ENCODE measurements around the gene FGFBP3.

FGFBP3 gene

DNA sequence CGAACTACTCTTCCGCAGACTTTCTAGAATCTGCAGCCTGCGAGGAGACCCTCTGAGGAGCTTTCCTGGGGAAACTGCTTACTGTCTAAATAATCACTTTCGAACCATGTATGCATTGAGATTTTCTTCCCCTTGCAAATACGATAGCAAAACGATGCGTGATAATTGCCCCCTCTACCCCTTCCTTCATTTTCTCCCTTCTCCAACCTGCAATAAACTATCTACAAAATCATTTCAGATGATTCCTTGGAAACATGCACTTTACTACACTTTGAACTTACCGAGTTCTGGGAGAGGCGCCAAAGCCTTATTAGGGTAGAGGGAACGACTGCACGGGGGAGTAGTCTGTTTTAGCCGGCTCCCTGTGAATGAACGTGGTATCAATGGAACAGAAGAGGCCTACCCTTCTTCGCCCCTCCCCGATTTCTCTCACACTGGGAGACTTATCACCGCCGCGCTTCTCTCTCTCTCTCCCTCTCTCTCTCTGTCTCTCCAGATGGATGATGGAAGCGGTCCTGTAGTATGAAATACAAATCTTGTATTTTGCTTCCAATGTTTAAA is at the start of gene FGFBP3:
FGFBP3 (minus strand) TSS at position 370 of the 561 bp plus-strand sequence. CDS start 517 bp downstream, outside the sequence.
- DNase-seq (ENCODE audit: low read depth), result no peak

- DNase-seq (ENCODE audit: low read depth), result no peak
Observed at GRCh38 chr10:91957091-91957490, 47.8 kb upstream of the FGFBP3 start.

DNA sequence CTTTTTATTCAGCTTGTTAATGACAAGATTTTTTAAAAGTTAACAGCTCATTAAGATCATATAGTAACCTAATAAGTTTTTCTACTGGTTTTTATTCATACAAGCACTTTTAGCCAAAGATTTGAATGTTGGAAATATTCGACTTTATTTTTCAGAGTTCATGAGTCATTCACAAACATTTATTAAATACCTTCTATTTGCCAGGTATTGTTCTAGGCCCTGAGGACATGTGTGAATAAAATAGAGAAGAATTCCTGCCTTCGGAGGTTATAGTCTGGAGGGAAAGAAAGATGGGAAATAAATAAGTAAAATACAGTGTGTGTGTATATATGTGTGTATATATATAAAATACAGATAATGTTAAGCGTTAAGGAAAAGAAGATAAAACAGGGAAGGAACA is 45.8 kb upstream of the FGFBP3 start:
- DNase-seq (ENCODE audit: low read depth), result no peak

DNA sequence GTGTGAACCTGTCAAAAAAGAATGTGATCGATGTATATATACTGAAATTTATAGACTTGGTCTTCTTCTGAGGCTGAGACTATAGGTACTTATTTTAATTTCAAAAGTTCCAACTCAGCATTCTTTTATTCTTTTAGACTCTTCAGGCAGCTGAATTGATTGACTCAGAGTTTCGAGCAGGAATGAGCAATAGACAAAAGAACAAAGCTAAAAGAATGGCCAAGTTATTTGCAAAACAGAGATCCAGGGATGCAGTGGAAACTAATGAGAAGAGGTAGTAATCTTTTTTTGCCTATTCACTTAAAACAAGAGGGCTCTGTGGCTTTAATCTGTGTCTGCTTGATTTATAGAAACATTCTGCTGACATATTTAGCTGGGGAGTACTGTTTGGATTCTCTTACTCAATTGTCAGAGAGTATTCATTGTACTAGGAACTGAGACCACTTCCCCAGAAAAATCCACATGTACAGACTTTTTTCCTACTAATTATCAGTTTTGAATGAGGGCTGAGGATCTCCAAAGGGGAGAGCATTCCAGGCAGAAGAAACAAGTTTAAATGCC is 44.4 kb upstream of the FGFBP3 start:
- no peak for DNase-seq (ENCODE audit: low read depth)

DNA sequence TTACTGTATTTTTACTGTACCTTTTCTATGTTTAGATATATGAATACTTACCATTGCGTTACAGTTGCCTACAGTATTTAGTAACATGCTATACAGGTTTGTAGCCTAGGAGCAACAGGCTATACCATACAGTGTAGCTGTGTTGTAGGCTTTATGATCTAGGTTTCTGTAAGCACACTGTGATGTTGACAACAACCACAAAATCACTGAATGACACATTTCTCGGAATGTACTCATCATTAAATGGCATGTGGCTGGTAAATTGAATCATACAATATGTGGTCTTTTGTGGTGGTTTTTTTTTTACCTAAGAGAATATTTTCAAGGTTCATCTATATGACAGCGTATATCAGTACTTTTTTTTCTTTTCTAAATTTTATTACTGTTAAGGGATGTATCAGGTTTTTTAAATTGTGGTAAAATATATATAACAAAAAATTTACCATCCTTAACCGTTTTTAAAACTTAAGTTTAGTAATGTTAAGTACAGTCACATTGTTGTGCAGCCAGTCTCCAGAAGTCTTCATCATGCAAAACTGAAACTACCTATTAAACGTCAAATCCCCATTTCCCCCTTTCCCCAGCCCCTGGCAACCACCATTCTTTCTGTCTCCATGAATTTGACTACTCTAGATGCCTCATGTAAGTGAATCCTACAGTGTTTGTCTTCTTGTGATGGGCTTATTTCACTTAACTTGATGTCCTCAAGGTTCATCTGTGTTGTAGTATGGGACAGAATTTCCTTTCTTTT is 35.8 kb upstream of the FGFBP3 start:
- DNase-seq (ENCODE audit: low read depth), result no peak

- no peak for DNase-seq (ENCODE audit: low read depth)
Observed at GRCh38 chr10:91941426-91941825, 32.1 kb upstream of the FGFBP3 start.

DNA sequence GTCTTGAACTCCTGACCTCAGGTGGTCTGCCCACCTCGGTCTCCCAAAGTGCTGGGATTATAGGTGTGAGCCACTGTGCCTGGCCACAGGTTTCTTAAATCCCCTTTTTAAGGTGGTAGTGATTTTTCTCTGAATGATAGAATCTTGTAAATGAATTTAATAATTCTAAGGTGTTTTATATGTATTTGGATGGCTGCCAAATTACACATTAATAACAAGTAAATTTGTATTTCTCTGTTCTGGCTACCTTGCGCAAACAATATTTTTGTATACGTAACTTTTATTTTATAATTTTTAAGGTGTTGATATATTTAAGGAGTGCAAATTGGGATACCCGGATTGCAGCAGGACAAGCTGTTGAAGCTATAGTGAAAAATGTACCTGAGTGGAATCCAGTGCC is 30.4 kb upstream of the FGFBP3 start:
- DNase-seq (ENCODE audit: low read depth), result no peak

- no peak for DNase-seq (ENCODE audit: low read depth)
Observed at GRCh38 chr10:91935886-91936285, 26.6 kb upstream of the FGFBP3 start.

DNA sequence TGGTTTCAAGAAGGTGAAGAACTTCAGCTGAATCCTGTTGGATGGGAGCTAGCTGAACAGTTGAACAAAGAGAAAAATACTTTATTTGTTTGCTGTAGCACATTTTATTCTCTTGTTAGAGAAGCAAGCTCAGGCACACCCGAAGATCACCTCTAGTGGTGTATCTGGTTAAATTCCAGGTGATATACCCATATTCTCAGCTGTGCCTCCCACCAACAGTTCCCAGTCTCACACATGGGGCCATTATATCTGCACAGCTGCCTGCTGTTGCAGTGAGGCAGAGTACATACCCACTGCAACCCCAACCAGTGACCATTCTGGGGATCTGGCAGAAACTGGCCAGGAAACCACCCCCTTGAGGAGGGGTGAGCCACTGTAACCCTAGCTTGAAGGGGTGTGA is 23.5 kb upstream of the FGFBP3 start:
- no peak for DNase-seq (ENCODE audit: low read depth)

DNA sequence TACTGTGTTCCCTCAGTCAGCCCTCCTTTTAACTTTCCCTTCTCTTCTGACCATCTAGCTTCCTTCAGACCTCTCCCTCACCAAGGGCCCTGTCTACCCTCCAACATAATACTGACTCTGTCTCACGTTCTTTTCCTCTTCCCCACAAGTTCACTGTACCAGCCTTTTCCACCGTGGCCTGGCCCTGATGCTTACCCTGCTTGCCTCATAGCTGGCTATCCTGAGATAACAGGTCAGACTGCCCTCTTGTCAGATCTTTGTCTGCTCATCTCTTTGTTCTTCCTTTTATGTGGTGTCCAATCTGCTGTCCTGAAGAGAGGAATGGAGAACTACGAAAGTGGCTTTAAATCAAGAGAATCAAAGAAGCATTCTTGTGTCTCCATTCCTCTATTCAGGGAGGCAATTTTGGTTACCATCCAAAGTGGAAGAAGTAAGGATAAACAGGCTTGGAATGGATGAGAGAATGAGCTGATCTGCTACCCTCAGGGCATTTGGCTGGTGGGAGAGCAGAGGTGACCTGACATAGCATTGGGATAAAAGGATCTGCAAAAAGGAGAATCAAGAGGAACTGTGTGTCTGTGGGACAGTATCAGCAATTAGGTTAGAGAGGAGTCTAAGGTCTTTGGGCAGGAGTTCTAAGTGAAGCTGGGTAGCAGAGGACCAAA is 22.4 kb upstream of the FGFBP3 start:
- no peak for DNase-seq (ENCODE audit: low read depth)

GRCh38 chr10:91930939-91931338 is 21.7 kb upstream of the FGFBP3 start:
- no peak for DNase-seq (ENCODE audit: low read depth)

- DNase-seq (ENCODE audit: low read depth), result no peak
Observed at GRCh38 chr10:91925022-91925320, 15.7 kb upstream of the FGFBP3 start.

DNA sequence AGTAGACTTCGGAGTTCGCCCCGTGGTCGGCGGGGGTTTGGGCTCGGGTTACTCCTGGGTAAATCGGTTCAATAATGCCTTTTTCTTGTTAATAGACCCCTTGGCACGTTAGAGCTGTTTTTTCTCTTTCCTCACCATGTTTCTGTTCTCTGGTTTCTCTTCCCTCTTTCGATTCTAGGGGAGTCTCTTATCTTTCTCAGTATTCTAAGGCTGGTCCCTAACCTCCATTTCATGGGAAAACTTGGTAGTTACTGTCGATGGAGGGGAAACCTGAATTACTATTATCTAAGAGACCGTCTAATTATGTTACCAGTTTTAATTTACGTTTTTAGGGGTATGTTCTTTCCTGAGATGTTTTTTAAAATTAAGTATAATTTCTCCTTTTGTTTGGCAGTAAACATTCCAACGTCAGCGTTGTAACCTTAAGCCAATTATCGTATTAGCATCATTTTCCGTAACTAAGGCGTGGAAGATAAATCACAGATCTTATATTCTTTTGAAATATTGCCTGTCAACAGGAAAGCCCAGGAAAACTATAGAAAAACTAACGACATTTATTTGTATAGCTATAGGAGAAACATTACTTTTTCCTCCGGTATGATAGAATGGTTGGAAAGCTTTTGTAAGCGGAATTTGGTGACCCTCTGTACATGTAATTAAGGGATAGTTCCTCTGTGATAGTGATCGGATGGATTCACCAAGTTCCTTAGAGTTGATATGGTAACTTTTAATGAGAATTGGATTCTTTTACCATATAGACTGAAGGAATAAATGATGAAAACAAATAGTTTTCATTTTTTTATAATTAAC is 15.1 kb upstream of the FGFBP3 start:
- no peak for DNase-seq (ENCODE audit: low read depth)

DNA sequence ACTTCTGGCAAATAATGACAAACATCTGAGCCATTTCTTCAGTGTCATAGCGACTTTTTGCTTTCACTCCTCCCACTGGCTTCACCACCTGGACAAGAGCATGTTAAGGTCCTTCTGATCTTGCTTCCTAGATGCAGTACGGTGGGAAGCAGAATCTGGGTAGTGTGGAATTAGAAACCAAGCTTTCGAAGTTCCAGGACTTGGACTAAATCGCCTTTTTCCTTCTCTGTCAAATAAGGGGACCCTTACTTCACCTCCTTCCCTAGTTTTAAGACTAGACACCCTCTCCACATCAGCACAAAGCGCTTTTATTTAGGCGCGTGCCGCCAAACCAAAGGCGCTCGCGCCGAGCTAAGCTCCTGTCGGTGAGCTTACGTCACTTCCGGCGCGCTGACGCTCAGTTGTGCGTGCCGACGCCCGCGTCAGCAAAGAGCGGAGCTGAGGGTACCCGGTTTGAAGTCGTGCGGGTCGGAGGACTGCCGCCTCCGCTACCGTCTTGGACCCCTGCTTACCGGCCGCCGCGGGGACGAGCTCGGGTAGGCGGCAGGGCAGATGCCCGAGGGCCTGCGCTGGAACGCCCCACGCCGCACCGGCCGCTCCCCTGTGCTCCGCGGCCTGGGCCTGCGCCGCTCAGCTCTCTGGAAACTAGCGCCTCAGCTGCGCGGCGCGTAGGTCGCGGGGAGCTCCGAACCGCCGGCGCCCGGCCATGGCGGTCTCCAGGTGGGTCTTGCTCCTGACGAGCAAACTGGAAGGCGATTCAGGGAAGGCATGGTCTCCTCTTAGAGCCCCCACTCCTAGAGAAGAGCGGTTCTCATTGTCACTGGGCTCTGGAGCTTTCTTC is 14.3 kb upstream of the FGFBP3 start, which contains the start of gene BTAF1:
BTAF1 (plus strand) TSS at position 400 of the 841 bp plus-strand sequence; CDS start at position 707, 307 bp downstream.
- peak; percentile 88 for DNase-seq (ENCODE audit: low read depth)

DNA sequence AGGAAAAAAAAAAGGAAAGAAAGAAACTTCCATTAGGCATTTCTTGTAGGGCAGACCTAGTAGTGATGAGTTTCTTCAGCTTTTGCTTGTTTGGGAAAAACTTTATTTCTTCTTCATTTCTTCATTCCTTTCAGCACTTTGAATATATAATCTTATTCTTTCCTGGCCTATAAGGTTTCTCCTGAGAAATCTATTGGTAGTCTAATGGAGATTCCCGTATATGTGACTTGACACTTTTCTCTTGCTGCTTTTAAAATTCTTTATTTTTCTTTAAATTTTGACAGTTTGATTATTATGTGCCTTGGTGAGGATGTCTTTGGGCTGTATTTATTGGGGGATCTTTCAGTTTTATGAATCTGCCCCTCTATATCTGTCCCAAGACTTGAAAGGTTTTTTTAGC is 10.4 kb upstream of the FGFBP3 start:
- no peak for DNase-seq (ENCODE audit: low read depth)

DNA sequence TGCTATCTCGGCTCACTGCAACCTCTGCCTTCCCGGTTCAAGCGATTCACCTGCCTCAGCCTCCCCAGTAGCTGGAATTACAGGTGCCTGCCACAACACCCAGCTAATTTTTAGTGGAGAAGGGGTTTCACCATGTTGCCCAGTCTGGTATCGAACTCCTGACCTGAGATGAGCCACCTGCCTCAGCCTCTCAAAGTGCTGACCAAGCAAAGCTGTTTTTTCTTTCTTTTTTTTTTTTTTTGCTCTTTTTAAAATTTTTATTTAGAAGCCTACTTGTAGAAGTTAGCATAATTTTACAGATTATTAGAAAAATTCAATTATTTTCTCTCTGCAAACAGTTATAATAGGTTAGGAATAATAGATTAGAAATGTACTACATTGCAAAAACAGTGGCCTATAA is 1.2 kb upstream of the FGFBP3 start:
- no peak for DNase-seq (ENCODE audit: low read depth)

- DNase-seq (ENCODE audit: low read depth), result peak; percentile 75
Observed at GRCh38 chr10:91908337-91909116, 759 bp downstream of the FGFBP3 start.

DNA sequence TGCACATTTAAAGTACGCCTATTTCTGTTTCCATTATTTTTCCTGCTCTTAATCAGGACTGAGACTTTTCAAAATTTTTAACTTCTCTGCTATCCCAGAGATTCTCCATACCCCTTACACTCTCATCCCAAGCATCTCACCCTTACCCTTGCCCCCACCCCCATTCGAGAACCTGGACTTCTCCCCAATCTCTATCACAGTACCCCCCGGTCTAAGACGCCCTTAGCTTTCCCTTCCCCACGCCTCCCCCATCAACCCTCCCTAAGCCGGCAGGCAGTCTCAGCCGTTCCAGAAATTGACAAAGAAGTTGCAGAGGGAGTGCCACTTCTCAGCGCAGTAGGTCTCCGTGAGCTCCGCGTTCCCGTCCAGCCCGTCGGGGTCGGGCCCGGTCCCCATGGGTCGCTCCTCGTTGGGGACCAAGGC is 1.4 kb downstream of the FGFBP3 start:
- DNase-seq (ENCODE audit: low read depth), result no peak

DNA sequence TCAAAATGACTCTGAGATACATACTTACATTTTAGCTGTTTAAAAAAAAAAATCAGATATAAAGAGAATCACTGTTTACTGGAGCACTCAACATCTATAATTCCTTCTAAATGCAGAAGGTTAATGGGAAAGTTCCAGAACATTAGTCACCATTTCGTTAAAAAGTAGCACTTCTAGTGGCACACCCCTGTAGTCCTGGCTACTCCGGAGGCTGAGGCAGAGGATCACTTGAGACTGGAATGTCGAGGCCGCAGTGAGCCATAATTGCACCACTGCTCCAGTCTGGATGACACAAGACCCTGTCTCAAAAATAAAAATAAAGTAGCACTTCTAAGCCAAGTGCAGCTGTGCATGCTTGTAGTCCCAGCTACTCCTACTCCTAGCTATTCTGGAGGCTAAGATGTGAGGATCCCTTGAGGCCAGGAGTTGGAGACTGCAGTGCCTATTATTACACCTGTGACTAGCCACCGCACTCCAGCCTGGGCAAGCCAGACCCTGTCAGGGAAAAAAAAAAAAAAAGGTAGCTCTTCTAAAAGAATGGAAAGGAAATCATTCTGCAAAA is 2.2 kb downstream of the FGFBP3 start:
- no peak for DNase-seq (ENCODE audit: low read depth)

Data from activated T-cell treated with anti-CD3 and anti-CD28 coated beads for 48 hours (primary cell).